Transverse colon (tissue), 3 donors: ENCODE data around the gene TMEM270.

ENCODE experiments used
- EP300 ChIP-seq: sonication (generic); formaldehyde crosslinking; IDR thresholded peaks from one replicate; pipeline ENCODE4 v1.6.1; 2017; ENCODE audit warnings: antibody characterized with exemption, low read depth
- POLR2A ChIP-seq: fragments of 450-650 bp; IDR thresholded peaks from one replicate; pipeline ENCODE4 v1.6.1; 2016; ENCODE audit warnings: antibody characterized with exemption, mild to moderate bottlenecking, moderate library complexity
- TF ChIP-seq, protein P1 (sequence below), 5 experiments: fragments of 200-600 bp in 3 of 5; fragments of 450-650 bp in 2 of 5; sonication (generic) in 3 of 5; IDR thresholded peaks; 1 replicate in 2 of 5; 2 replicates in 3 of 5; pipeline ENCODE4 v1.5.1; 2016 to 2017; ENCODE audit warnings: antibody characterized with exemption in 5 of 5, inconsistent platforms in 3 of 5, mild to moderate bottlenecking in 2 of 5, moderate library complexity in 1 of 5

DNA sequence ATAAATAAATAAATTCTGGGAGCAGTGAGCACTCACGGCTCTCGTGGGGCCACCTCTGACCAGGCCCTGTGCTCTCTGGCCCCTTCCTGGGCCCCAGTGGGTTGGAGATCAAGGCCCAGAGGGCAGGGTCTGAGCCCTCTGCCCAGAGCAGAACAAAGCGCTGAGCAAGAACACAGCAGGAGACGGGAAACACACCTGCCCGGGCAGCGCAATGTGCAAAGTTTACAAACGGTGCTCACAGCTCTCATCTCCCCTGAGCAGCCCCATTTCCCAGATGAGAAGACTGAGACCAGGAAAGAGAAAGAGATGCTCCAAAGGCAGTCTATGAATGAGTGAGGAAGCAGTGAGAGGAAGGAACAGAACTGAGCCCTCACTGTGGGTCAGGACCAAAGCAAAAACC is 21.7 kb upstream of the TMEM270 start:
- TF ChIP-seq POLR2A = no peak
- no peak for TF ChIP-seq EP300
- TF ChIP-seq, protein P1, sequence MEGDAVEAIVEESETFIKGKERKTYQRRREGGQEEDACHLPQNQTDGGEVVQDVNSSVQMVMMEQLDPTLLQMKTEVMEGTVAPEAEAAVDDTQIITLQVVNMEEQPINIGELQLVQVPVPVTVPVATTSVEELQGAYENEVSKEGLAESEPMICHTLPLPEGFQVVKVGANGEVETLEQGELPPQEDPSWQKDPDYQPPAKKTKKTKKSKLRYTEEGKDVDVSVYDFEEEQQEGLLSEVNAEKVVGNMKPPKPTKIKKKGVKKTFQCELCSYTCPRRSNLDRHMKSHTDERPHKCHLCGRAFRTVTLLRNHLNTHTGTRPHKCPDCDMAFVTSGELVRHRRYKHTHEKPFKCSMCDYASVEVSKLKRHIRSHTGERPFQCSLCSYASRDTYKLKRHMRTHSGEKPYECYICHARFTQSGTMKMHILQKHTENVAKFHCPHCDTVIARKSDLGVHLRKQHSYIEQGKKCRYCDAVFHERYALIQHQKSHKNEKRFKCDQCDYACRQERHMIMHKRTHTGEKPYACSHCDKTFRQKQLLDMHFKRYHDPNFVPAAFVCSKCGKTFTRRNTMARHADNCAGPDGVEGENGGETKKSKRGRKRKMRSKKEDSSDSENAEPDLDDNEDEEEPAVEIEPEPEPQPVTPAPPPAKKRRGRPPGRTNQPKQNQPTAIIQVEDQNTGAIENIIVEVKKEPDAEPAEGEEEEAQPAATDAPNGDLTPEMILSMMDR (IDR thresholded peaks at IDR 0.05) = no peak
